IPS-15b (cell line): ENCODE results near the gene CETN3.
"Not testable (repeated sequence)": the region's sequence is repeated elsewhere in the genome, so short reads cannot be mapped to it uniquely, and the experiment has no call there.

ENCODE experiments used
- H3K27me3 ChIP-seq: one replicate; pipeline ENCODE4 v1.6.1; 2013; ENCODE audit warnings: low read length; ENCODE audit not compliant: control insufficient read depth, insufficient read depth
- H3K36me3 ChIP-seq: one replicate; pipeline ENCODE4 v1.6.1; 2013; ENCODE audit warnings: low read length; ENCODE audit not compliant: control insufficient read depth, insufficient read depth
- H3K4me1 ChIP-seq: one replicate; pipeline ENCODE4 v1.6.1; 2013; ENCODE audit warnings: mild to moderate bottlenecking, low read length; ENCODE audit not compliant: control insufficient read depth, insufficient read depth
- H3K4me3 ChIP-seq: one replicate; pipeline ENCODE4 v1.5.1; 2013; ENCODE audit warnings: low read depth, low read length
- H3K9ac ChIP-seq: one replicate; pipeline ENCODE4 v1.6.1; 2013; ENCODE audit warnings: low read depth, mild to moderate bottlenecking, low read length
- H3K9me3 ChIP-seq: one replicate; pipeline ENCODE4 v1.6.1; 2013; ENCODE audit warnings: mild to moderate bottlenecking, low read length; ENCODE audit not compliant: control insufficient read depth, insufficient read depth

The CETN3 gene

DNA sequence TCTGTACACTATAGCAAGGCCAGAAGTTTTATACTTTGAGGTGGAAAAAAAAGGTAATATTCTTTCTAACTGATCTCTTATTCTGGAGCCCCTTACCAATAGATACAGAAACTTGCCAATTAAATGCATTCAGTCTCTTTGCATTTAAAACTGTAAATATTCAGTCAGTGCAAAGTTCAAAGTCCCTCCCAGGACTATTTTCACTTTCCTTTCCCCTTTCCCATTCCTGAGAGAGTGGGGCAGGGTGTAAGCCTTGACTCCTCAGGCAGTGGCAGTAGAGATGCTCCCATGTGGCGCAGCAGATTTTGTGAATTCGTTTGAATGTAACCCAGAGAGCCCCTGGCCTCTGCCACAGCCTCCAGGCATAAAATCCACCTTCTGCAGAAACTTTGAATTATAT lies 29.9 kb downstream of the CETN3 start:
- Histone ChIP-seq H3K9ac (no peak overlapping the region), H3K4me1 (no peaks in the 10 kb centered on the region), H3K9me3 (no peaks in the 10 kb centered on the region), H3K4me3 (no peak overlapping the region), H3K27me3 (no peaks in the 10 kb centered on the region), H3K36me3 (no peaks in the 10 kb centered on the region)

DNA sequence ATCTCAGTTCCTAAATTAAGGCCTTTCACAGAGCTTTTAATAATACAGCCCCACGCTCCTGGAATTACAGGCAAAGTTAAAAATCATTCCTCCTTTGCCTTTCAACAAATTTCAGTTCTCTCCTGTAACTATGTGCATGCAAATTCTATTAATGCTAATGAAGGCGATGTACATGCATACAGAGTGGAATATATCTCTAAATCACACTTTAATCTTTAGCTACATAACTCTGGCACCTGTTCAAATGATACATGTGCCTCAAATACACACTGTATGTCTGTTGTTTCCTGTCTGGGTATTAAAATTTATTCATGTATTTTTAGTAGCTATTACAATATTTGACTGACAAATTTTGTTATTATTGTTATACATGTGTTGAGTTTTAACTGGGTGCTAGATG lies 30.8 kb downstream of the CETN3 start:
- no peaks in the 10 kb centered on the region for H3K36me3 ChIP-seq
- no peaks in the 10 kb centered on the region for H3K4me1 ChIP-seq
- H3K9ac ChIP-seq, result no peak overlapping the region
- H3K4me3 ChIP-seq, result no peak overlapping the region
- no peaks in the 10 kb centered on the region for H3K27me3 ChIP-seq
- H3K9me3 ChIP-seq, result no peaks in the 10 kb centered on the region

- peaks cover 10% of the 10 kb centered on the region for H3K4me1 ChIP-seq
- H3K36me3 ChIP-seq, H3K27me3 ChIP-seq, H3K4me3 ChIP-seq, H3K9ac ChIP-seq: not testable (repeated sequence)
- H3K9me3 ChIP-seq, result peaks cover 12% of the 10 kb centered on the region
These were observed 38.3 kb downstream of the CETN3 start for GRCh38 chr5:90371269-90371668.

DNA sequence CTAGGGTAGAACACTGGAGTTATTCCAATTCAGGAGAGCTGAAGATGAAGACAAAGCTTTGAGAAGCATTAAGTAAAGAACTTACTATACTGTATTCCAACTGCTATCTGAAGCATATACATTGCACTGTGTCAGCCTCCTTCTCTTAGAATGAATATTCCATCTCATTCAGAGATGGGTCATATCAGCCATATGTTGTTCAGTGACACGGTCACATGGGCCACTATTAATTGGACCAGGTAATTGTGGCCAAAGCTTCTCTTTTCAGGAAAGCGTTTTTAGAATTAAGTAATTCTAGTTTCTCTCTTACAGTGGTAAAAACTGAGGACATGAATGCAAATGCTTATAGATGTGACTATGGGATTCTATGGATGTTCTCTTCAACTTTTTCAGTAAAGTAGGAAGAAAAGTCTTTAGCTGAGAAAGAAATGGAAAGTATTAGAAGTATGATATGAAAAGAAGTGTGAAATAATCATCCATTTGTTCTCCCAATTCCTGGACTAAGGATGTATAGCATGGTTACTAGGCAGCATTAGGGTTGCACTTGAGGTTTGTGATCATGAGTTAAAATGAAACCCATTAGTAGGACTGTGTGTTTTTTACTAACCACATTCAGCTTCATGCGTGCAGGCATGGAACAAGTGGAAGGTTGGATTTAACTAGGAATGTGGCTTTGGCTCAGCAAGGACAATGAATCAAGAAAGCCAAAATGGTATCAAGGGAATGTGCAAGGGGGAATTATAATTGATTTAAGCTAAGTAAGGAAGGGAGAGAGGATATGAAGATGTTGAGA lies 40.9 kb downstream of the CETN3 start:
- Histone ChIP-seq H3K9me3 (peaks cover 12% of the 10 kb centered on the region), H3K36me3 (no peaks in the 10 kb centered on the region), H3K4me3 (no peak overlapping the region)

GRCh38 chr5:90367879-90368278 lies 41.7 kb downstream of the CETN3 start:
- no peak overlapping the region for H3K9ac ChIP-seq
- H3K9me3 ChIP-seq, result peaks cover 12% of the 10 kb centered on the region
- peaks cover 10% of the 10 kb centered on the region for H3K4me1 ChIP-seq
- H3K36me3 ChIP-seq, result no peaks in the 10 kb centered on the region
- H3K27me3 ChIP-seq, result no peaks in the 10 kb centered on the region
- H3K4me3 ChIP-seq, result no peak overlapping the region

More for the DNA sequence above, 40.9 kb downstream of the CETN3 start:
- Histone ChIP-seq H3K4me1 (peaks cover 10% of the 10 kb centered on the region), H3K9ac (no peak overlapping the region), H3K27me3 (no peaks in the 10 kb centered on the region)

DNA sequence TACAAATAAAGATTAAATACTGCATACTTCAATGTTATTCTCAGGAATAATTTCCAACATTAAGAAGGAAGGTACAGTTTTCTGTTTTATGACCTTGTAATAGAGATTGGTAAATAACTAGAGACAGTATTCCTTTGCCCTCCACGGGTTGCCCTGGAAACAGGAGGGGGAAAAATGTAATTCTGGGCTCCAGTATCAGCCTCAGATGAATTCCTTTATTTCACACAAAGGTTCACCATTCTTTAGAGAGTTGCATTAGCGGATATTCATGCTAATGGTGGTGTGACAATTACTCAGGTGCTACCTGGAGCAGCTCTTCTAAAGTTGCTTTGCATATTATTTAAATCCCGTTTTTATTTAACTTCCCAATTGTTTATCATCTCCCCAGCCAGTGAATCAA lies 42.6 kb downstream of the CETN3 start:
- H3K27me3 ChIP-seq, result no peaks in the 10 kb centered on the region
- H3K4me3 ChIP-seq, result no peak overlapping the region
- no peaks in the 10 kb centered on the region for H3K36me3 ChIP-seq
- no peak overlapping the region for H3K9ac ChIP-seq
- peaks cover 10% of the 10 kb centered on the region for H3K9me3 ChIP-seq
- peaks cover 10% of the 10 kb centered on the region for H3K4me1 ChIP-seq

- H3K4me3 ChIP-seq, result no peak overlapping the region
- H3K9me3 ChIP-seq, result no peaks in the 10 kb centered on the region
- no peak overlapping the region for H3K9ac ChIP-seq
- no peaks in the 10 kb centered on the region for H3K36me3 ChIP-seq
- peaks cover 10% of the 10 kb centered on the region for H3K4me1 ChIP-seq
- H3K27me3 ChIP-seq, result no peaks in the 10 kb centered on the region
These were observed 44.2 kb downstream of the CETN3 start for GRCh38 chr5:90365328-90365727.

GRCh38 chr5:90359073-90359920 lies 50.3 kb downstream of the CETN3 start:
- Histone ChIP-seq H3K4me3 (no peak overlapping the region), H3K27me3 (no peaks in the 10 kb centered on the region), H3K9me3 (no peaks in the 10 kb centered on the region), H3K4me1 (no peaks in the 10 kb centered on the region), H3K9ac (no peak overlapping the region), H3K36me3 (no peaks in the 10 kb centered on the region)

GRCh38 chr5:90356622-90357021 lies 52.9 kb downstream of the CETN3 start:
- H3K9me3 ChIP-seq, result no peaks in the 10 kb centered on the region
- no peaks in the 10 kb centered on the region for H3K4me1 ChIP-seq
- H3K9ac ChIP-seq, result no peak overlapping the region
- no peaks in the 10 kb centered on the region for H3K27me3 ChIP-seq
- H3K36me3 ChIP-seq, result no peaks in the 10 kb centered on the region
- no peak overlapping the region for H3K4me3 ChIP-seq

DNA sequence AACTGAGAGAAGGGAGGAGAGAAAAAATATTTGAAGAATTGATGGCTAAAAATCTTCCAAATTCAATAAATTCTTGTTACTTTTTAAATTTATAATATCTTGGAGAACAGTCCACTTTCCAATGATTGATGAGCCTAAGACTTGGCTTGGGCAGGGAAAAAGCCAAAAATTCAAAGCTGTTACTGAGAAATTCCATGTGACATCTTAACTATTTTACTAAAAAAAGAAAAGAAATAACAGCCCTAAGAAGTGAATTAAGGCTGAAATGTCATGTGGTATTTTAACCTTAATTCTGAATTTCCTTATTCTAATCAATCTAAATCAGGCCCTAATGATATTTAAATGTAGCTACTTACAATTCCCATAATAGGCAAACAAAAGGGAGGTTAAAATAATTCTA lies 53.4 kb downstream of the CETN3 start:
- Histone ChIP-seq H3K27me3 (no peaks in the 10 kb centered on the region), H3K9ac (no peak overlapping the region), H3K4me1 (no peaks in the 10 kb centered on the region), H3K9me3 (no peaks in the 10 kb centered on the region), H3K36me3 (no peaks in the 10 kb centered on the region), H3K4me3 (no peak overlapping the region)

DNA sequence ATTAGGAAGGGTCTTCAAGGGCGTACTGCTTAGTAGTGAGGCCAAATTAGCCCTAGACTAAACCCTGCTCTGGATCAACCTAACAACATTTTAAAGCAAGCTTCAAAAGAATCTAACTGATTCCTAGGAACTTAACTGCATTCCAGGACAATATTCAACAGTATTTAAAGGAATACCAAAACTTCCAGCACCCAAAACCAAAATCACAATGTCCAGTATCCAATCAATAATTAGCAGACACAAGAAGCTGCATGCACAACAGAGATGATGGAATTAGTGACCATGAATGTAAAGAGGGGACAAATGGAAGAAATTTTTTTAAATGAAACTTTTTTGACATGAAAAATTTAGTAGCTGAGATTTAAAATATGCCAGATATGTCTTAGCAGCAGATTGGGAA lies 53.9 kb downstream of the CETN3 start:
- Histone ChIP-seq H3K9ac (no peak overlapping the region), H3K27me3 (no peaks in the 10 kb centered on the region), H3K4me1 (no peaks in the 10 kb centered on the region), H3K9me3 (no peaks in the 10 kb centered on the region), H3K36me3 (no peaks in the 10 kb centered on the region), H3K4me3 (no peak overlapping the region)

- H3K36me3 ChIP-seq, result no peaks in the 10 kb centered on the region
- H3K27me3 ChIP-seq, result no peaks in the 10 kb centered on the region
- H3K4me3 ChIP-seq, result no peak overlapping the region
- no peak overlapping the region for H3K9ac ChIP-seq
- no peaks in the 10 kb centered on the region for H3K9me3 ChIP-seq
- H3K4me1 ChIP-seq, result no peaks in the 10 kb centered on the region
These were observed 56.3 kb downstream of the CETN3 start for GRCh38 chr5:90353254-90353653.
